Loucy (cell line): ENCODE data around the gene CNTNAP2.

Experiments used
- CTCF ChIP-seq: fragments of 200-600 bp; sonication (generic); conservative IDR thresholded peaks from 2 replicates; pipeline ENCODE4 v1.5.1; 2014; ENCODE audit warnings: mild to moderate bottlenecking, antibody characterized with exemption, low read length
- EZH2phosphoT487 ChIP-seq: fragments of 200-600 bp; IDR thresholded peaks from 2 replicates; pipeline ENCODE4 v1.6.1; 2018; ENCODE audit warnings: antibody characterized with exemption, mild to moderate bottlenecking, moderate library complexity, borderline replicate concordance

DNA sequence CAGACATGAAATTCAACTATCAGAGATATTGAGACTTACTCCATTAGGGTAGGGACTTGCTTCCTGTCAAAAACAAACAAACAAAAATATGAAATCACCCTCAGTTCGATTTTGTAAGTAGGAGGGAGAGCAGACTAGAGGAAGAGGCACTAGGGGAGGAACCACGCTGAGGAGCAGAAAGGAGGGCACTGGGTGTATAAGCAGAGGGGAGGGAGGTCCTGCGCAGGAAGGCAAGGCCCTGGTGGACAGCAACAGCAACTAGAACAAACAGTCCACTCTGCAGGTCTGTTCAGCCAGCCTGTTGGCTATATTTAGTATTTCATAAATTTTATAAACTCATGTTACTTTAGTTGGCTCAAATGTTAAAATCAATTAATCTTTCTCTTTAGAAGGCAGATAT lies 1536.9 kb downstream of the CNTNAP2 start:
- TF ChIP-seq CTCF (no peak), EZH2phosphoT487 (no peak)
